GM19239 (cell line): Measurements from ENCODE around the gene TBR1.

ENCODE experiments used
- DNase-seq: peaks from one replicate; pipeline ENCODE4 v3.0.0; 2011; ENCODE audit warnings: low spot score; ENCODE audit not compliant: insufficient read length
- FAIRE-seq: peaks from 2 replicates; lab custom pipeline; 2011; peaks lifted over from hg19 to GRCh38; lab: Jason Lieb, UNC

TBR1 gene

DNA sequence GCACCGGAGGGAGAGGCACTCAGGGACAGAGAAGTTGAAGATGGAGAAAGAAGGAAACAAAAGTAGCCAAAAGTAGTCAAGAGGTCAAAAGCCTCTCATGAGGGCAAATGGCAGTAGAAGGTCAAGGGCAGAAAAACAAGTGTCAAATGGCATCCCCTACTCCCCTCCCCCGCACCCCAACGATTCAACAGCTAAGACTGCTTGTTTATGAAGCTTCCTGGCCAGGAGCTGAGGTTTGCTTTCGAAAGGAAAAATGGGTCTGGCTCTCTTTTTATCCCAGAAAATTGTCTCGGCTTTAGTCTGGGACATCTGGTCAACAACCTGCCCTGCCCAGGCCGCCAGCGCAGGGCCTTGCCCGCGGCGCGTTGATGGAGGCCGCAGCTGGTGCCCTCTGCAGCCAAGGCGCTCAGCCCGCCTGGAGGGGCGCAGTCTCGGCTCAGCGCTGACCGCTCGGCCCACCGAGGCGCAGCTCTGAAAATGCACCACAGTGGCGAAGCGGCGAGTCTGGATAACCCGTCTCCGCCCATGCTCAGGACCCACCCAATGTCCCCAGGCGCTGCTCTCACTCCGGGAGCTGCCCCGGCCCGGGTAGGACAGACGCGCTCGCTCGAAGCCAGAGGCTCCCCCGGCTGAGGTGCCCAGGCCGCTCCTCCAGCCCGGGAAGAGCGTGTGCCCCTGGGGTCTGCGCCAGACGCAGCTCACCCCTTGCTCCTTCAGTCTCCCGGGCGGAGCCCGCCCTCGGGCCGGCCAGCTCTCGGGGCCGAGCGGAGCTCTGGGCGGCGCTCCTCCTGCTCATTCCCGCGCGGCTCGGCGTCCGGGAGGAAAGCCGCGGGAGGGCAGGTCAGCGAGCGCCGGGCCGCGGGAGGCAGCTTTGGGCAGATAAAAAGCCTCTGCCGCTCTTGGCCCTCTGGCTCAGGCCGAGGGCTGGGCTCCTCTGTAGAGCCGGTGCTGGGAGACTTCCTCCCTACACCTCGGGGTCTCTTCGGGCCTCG is 1.8 kb upstream of the TBR1 start:
- FAIRE-seq: no peak
- DNase-seq: no peak

DNA sequence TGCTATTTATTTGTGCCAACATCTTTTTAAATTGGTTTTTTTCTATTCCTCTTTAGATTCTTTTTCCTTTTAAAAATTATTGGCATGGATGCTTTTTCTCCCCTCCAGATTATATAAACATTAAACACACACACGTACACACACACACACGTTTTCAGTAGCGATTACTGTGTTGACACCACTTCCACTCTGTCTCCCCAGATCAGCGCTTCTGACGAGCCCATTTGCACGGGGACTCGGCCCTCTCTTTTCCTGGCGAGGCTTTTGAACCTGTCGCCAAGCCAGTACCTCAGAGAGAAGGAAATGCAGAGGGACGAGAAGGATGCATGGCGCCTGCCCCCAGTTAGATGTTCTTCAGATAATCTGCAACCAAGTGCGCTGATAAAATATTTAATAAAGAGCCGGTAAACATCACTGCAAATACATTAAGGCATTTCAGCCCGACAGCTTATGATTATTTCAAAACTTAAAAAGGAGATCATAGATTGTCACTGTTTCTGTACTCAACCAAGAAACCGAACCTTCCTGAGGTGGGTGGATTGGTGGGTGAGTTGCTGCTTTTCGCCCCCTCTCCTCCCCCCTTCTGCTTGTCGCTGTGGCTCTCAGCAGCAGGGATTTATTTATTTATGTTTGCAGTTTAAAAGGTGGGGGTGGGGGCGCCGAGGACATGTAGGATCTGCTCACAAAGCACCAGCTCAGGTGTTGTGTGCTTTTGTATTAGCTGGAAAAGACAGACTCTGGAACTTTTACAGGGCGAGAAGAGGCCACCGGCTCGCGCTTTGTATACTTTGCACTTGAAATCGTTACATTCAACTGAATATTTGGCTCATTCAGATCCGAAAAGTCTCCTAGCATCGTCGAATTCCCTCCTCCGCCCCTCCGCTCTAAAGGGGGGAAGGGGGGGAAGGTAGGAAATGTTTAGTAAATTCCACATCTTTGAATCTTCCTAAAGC is 787 bp upstream of the TBR1 start:
- DNase-seq (no peak), FAIRE-seq (peak; percentile 35)

DNA sequence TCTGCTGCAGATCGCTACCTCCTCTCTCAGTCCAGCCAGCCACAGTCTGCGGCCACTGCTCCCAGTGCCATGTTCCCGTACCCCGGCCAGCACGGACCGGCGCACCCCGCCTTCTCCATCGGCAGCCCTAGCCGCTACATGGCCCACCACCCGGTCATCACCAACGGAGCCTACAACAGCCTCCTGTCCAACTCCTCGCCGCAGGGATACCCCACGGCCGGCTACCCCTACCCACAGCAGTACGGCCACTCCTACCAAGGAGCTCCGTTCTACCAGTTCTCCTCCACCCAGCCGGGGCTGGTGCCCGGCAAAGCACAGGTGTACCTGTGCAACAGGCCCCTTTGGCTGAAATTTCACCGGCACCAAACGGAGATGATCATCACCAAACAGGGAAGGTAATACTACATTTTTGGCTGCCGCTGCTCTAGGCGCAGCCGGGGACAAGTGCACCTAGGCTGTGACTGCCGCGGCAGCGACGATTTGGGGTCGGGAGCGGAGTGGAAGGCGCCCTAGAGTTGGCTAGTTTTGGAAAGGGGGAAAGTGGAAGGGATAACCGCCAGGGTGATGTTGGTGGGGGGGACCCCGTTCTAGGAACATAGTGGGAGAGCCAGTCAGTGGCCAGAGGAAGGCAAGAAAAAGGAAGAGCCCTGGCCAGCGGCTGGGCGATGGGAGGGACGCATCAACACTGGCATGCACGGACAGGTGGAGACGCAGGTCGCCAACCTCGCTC is 776 bp downstream of the TBR1 start:
- DNase-seq (no peak), FAIRE-seq (no peak)

DNA sequence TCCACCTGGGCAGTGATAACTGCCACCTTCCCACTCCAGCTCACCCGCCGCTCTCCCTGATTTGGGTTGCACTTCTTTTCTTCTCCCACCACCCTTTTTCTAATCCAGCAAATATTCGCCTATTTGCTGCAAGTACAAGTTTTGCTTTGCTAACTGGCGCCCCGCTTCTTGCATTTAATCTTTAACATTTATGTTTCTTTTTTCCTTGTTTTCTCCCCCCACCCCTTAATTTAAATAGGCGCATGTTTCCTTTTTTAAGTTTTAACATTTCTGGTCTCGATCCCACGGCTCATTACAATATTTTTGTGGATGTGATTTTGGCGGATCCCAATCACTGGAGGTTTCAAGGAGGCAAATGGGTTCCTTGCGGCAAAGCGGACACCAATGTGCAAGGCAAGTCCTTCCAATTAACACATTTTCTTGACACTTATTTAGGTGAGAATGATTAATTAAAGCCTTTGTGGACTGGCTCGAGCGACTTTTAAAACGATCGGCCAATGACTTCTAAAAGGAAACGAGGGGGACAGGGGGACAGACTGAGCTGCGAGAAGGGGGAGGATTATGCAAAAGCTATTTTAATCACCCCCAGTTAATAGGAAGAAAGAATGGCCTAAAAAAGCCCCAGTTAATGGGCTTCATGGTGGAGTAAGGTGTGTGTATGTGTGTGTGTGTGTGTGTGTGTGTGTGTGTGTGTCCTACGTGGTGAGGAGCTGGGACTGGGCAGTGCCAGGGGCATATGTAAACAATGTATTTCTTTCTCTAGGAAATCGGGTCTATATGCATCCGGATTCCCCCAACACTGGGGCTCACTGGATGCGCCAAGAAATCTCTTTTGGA is 1.6 kb downstream of the TBR1 start:
- DNase-seq (no peak), FAIRE-seq (no peak)

DNA sequence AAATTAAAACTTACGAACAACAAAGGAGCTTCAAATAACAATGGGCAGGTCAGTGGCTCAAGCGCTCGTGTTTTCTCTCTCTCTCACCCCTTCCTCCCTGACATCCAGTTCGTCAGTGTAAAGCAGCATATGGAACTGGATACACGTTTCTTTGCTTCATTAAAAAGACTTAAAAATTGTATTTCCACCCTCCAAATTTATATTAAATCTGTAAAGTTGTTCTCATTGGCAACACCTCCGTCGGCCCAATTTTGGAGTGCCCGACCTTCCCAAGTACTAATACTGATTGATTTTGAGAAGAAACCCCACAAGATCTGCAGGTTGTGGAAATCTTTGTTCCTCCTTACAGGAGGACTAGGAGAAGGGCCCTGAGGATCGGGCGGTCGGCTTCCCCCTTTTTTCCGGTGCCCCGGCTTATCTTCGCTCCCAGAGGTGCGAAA is 2.2 kb downstream of the TBR1 start:
- FAIRE-seq: no peak
- DNase-seq: no peak

DNA sequence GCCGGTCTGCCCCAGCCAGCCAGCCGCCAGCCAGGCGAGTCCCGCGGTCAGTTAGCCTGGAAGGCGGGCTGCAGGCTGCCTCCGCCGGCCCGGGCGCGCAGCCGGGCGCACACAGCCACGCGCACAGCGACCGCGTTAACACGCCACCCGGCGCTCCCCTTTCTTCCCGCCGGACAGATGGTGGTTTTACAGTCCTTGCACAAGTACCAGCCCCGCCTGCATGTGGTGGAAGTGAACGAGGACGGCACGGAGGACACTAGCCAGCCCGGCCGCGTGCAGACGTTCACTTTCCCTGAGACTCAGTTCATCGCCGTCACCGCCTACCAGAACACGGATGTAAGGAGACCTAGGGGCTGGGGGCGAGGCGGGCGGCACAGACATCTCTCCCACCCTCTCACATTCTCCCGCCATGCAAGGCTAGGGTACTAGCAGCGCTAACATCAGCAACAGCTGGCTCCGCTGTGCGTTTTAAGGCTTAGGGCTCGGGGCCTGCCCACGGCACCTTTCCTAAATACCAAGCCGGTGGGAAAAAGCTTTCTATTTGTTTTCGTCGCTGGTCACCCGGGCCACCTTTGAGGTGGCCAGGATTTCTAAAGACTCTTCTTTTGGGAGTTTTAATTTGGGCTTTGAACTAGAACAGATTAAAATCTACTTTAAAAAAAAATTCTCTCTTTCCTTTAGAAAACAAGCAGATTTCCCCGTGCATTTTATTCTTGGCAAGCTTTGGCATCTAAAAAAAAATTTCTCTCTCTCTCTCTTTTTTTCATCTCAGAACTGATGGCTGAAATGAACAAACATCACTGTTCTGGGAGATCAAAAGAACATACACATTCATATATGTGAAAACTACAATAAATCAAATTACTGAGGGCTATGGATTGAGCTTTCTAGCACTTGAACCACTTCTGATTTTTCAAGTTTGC is 2.9 kb downstream of the TBR1 start:
- DNase-seq (no peak), FAIRE-seq (no peak)

DNA sequence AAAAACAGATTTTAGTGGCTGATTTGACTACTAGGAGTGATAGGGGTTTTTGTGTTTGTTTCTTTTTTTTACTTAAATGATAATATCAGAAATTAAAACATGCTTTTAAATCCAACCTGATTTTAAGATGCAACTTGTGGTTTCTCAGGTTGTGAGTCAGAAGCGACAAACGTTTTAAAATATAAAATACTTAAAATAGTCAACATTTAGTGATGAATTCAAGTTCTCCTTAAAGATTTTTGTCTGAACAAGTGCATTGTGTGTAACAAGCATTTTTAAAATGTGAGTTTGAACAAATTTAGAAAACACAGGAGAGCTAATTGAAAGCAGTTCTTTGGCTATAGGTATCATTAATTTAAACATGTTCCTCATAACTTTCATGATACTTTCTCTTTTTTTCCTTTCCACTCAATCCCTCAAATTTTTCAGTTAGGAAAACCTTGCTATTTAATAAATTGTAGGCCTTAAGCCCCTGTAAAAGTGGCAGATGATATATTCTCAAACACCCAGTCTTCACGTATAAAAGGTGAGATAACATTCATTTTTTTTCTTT is 3.6 kb downstream of the TBR1 start:
- no peak for DNase-seq
- FAIRE-seq: no peak

DNA sequence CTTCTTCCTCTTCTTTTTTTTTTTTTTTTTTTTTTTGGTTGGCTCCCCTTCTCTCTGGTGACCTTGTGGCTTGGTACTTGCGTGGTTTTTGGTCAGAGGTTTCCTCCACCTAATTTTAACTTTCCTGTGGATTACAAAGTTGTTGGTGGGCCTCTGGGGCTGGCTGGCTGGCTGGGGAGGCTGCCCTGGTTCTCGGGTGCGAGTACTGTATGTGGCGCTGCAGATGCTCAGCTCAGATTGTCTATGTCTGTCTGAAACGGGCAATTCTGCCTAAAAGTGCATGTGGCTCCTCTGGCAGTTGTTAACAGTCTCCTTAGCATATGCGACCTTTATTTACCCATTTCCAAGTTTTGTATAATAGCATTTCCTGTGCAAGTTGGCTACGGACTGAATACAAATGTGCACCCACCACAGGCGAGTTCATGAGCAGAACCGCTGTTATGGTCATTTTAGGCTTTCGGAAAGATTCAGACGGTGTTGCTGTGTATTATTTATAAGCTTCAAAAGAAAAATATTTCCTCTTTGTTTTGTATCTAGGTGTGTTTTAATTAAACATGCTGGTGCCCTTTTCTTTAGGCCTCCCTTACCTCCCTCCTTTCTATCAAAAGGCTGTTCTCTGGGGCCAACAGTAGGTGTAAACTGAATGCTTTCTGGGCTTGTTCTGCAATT is 4.4 kb downstream of the TBR1 start:
- DNase-seq: no peak
- no peak for FAIRE-seq

DNA sequence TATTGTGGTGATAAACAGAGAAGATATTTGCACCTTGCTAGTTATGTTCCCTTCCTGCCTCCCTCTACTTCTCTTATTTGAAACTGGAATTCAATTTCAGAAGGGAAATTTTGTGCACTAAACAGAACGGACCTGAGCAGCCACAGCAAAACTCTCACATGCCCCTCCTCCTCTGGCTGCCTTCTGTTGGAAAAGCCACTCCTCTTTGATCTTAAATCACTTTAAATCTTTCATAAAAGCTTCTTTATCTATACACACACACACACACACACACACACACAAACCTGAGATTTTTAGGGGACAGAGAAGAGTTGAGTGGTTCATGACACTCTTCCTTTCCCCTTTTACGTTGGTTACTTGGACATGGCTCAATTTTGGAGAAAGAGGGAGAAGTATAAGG is 5.6 kb downstream of the TBR1 start:
- DNase-seq: no peak
- FAIRE-seq: no peak

DNA sequence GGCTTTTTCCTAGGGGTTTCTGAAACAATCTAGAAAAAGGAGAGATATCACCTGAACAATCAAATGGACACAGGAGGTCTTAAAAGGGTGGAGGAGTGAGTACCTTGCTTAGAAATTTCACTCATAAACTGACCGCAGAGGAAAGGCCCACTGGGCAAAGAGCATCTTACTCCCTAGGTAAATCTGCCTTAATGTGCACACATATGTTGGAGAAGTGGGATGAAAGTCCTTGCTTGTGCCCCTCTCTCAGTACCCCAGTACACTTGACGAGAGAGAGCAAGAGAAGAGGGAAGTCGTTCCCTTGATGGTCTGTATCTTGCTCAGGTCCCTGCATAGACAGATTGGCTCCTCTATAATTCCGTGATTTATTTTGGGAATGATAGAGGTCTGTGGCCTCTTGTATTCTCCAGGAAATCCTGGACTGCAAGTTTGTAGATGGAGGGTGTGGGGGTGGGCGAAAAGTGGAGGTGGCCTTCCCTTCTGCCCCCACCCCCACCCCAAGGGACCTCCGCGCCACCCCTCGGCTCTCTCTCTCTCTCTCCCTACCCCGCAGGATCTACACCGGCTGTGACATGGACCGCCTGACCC is 6.8 kb downstream of the TBR1 start:
- DNase-seq: no peak
- FAIRE-seq: no peak

DNA sequence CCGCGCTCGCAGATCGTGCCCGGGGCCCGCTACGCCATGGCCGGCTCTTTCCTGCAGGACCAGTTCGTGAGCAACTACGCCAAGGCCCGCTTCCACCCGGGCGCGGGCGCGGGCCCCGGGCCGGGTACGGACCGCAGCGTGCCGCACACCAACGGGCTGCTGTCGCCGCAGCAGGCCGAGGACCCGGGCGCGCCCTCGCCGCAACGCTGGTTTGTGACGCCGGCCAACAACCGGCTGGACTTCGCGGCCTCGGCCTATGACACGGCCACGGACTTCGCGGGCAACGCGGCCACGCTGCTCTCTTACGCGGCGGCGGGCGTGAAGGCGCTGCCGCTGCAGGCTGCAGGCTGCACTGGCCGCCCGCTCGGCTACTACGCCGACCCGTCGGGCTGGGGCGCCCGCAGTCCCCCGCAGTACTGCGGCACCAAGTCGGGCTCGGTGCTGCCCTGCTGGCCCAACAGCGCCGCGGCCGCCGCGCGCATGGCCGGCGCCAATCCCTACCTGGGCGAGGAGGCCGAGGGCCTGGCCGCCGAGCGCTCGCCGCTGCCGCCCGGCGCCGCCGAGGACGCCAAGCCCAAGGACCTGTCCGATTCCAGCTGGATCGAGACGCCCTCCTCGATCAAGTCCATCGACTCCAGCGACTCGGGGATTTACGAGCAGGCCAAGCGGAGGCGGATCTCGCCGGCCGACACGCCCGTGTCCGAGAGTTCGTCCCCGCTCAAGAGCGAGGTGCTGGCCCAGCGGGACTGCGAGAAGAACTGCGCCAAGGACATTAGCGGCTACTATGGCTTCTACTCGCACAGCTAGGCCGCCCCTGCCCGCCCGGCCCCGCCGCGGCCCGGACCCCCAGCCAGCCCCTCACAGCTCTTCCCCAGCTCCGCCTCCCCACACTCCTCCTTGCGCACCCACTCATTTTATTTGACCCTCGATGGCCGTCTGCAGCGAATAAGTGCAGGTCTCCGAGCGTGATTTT is 7.6 kb downstream of the TBR1 start:
- DNase-seq (no peak), FAIRE-seq (no peak)

DNA sequence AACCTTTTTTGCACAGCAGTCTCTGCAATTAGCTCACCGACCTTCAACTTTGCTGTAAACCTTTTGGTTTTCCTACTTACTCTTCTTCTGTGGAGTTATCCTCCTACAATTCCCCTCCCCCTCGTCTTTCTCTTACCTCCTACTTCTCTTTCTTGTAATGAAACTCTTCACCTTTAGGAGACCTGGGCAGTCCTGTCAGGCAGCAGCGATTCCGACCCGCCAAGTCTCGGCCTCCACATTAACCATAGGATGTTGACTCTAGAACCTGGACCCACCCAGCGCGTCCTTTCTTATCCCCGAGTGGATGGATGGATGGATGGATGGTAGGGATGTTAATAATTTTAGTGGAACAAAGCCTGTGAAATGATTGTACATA is 8.3 kb downstream of the TBR1 start:
- DNase-seq (no peak), FAIRE-seq (no peak)

DNA sequence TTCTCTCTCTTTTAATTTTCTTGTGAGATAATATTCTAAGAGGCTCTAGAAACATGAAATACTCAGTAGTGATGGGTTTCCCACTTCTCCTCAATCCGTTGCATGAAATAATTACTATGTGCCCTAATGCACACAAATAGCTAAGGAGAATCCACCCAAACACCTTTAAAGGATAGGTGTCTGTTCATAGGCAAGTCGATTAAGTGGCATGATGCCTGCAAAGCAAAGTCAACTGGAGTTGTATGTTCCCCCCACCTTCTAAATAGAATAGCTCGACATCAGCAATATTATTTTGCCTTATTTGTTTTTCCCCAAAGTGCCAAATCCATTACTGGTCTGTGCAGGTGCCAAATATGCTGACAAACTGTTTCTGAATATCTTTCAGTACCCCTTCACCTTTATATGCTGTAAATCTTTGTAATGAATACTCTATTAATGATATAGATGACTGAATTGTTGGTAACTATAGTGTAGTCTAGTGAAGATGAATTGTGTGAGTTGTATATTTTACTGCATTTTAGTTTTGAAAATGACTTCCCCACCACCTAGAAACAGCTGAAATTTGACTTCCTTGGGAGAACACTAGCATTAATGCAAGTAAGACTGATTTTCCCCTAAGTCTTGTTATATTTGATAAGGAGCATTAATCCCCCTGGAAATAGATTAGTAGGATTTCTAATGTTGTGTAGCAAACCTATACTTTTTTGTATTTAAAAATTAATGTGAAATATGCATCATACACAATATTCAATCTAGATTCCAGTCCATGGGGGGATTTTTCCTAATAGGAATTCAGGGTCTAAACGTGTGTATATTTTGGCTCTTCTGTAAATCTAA is 9.0 kb downstream of the TBR1 start:
- no peak for FAIRE-seq

DNA sequence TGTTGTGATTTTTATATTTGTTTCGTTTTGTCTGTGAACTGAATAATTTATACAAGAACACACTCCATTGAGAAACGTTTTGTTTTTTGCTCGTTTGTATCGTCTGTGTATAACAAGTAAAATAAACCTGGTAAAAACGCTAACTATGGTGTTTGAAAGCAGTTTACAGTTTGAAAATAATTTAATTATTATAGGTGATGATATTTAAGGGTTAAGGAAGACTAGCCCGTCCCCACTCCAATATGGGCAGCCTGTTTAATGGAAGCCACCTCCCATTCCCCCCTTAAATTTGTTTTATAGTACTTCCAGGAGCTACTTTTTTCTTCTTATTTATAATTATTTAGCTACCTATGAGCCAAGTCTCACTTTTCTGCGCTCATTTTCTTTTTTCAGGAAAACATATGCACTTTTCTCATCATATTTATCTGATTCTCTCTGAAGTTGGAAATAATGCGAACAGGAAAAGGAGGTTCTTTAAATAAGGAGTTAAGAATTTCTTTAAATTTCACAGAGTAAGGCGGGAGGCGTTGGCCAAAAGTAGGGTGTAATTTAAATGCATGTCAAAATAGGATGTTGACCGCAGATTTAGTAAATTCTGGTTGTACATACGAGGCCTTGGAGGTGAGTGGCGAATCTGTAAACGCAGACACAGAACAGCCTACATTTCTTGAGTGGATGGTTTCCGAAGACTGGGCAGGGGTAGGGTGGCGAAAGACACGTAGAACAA is 9.8 kb downstream of the TBR1 start:
- FAIRE-seq (no peak), DNase-seq (no peak)

More for the DNA sequence above, 9.0 kb downstream of the TBR1 start:
- DNase-seq: no peak
